Gastrocnemius medialis (tissue), 4 donors: ENCODE data around the gene FAM135A.

ENCODE experiments used
- POLR2A ChIP-seq, 2 donors: fragments of 450-650 bp; IDR thresholded peaks; one replicate each; pipeline ENCODE4 v1.6.1; 2017; ENCODE audit warnings: antibody characterized with exemption in 2 of 2, mild to moderate bottlenecking in 2 of 2, moderate library complexity in 2 of 2
- TF ChIP-seq, protein P1 (sequence below), 5 experiments: fragments of 450-650 bp in 3 of 5; fragments of 200-600 bp in 2 of 5; sonication (generic) in 2 of 5; IDR thresholded peaks in 4 of 5; conservative IDR thresholded peaks in 1 of 5; 1 replicate in 4 of 5; 2 replicates in 1 of 5; pipeline ENCODE4 v1.5.1; 2016 to 2019; ENCODE audit warnings: antibody characterized with exemption in 5 of 5, mild to moderate bottlenecking in 3 of 5, moderate library complexity in 3 of 5

DNA sequence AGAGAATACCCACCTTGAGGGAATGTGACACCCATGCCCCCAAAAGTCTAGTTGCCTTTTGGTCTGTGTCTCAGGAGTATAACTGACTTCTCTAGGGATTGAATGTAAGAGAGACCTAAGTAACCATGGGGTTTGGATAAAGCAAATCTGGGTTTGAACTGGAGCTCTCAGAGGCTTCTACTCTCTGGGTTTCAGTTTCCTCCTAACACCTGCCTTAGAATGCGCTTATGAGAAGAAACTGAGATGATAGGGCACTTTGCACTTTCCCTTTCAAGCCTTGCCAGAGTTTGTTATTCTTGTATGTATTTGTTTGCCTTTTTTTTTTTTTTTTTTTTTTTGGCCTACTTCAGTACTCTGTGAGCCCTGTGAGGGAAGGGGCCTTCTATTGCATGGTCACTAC lies 172.8 kb downstream of the FAM135A start:
- TF ChIP-seq, protein P1, sequence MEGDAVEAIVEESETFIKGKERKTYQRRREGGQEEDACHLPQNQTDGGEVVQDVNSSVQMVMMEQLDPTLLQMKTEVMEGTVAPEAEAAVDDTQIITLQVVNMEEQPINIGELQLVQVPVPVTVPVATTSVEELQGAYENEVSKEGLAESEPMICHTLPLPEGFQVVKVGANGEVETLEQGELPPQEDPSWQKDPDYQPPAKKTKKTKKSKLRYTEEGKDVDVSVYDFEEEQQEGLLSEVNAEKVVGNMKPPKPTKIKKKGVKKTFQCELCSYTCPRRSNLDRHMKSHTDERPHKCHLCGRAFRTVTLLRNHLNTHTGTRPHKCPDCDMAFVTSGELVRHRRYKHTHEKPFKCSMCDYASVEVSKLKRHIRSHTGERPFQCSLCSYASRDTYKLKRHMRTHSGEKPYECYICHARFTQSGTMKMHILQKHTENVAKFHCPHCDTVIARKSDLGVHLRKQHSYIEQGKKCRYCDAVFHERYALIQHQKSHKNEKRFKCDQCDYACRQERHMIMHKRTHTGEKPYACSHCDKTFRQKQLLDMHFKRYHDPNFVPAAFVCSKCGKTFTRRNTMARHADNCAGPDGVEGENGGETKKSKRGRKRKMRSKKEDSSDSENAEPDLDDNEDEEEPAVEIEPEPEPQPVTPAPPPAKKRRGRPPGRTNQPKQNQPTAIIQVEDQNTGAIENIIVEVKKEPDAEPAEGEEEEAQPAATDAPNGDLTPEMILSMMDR (IDR thresholded peaks at IDR 0.05 in 4 of 5, conservative IDR thresholded peaks at IDR 0.05 in 1 of 5), result no peak
- no peak for TF ChIP-seq POLR2A (IDR thresholded peaks at IDR 0.05)
